HPDE6-E6E7 (cell line): ENCODE data around the gene FOLR3.
"Not testable (repeated sequence)": the region's sequence is repeated elsewhere in the genome, so short reads cannot be mapped to it uniquely, and the experiment has no call there.

Source experiments
- DNase-seq: peaks from one replicate; pipeline ENCODE4 v3.0.0; 2011; ENCODE audit warnings: missing footprints; ENCODE audit errors: extremely low spot score

Gene FOLR3

DNA sequence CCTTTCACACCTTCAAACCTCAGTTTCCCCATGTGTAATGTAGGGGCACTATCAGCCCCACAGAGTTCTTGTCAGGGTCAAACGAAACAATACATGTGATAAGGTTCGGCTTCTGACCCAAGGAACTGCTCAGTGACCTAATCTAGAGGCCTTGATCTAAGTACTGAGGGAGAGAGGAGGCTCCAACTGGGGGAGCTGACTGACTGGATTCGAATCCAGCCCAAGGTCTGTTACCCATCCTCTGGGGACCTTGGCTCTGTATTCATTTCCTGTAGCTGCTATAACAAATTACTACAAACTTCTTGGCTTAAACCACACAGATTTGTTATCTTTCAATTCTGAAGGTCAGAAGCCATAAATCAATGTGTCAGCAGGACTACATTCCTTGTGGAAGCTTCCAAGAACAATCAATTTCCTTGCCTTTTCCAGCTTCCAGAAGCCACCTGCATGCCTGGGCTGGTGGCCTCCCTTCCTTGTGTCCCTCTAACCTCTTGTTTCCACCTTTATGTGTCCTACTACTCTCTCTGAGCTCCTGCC lies 12.3 kb upstream of the FOLR3 start:
- DNase-seq = no peak

DNA sequence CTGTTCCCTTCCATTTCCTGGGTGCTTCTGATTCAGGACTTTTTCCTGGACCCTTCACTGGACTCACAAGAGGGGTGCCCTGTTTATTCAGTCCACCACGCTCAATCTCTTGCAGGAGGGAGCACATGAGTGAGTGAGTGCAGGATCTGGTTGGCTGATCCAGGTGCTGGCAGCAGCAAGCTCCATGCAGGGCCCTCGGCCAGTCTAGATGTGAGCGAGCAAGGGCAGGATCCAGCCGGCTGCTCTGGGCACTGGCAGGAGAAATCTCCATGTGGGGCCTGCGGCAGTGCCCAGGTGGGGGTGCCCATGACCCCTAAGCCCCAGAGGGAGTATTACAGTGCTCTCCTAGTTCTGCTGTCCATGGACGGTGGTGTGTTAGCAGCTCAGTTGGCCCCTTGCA lies 11.5 kb upstream of the FOLR3 start:
- DNase-seq = no peak

DNA sequence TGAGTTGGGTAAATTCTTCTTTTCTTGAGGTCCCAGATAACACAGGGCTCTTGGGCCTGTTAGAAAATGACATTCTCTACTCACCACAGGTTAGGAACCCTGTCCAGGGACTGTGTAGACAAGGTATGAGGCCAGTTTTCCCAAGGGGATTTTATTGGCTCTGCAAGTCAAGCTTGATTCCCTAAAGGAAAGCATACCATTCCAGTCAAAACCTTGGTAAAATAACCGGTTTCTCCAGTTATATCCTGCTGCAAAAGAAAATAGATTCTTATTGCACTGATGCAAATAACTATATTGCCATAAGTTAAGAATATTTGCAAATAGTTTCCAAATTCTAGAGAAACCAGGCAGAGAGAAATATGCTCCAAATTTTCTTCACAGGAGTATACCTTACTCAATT lies 9.6 kb upstream of the FOLR3 start:
- no peak for DNase-seq

DNA sequence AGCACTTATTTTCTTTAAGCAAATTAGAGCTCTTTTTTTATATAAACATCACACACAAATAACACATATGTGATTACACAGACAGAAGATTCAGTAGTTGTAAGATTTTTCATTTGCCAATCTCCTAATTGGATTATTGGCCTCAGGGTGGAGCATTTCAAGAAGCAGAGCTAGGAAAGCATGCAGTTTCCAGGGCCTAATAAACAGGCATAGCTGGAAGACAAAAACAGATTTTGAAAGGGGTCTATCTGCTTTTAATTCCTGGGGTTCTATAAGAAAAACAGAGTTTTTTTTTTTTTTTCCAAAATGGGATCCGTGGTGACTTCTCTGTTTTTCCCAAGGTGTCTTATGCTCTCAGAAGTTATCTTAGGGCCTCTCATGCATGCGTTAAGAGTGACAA lies 7.6 kb upstream of the FOLR3 start:
- DNase-seq = no peak

DNA sequence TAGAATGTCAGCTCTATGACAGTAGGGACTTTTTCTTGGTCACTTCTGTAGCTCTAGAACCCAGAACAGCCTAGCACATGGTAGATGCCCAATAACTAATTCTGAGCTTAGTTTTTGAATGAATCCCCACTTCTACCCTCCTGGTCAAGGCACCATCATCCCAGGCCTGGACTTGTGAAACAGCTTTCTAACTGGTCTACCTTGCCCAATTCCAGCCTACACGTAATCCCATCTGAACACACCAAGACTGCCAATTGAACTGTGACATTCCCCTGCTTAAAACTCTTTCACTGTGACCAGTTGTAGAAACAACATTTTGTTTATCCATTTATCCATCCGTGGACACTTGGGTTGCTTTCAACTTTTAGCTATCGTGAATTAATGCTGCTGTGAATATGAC lies 6.1 kb upstream of the FOLR3 start:
- no peak for DNase-seq

DNA sequence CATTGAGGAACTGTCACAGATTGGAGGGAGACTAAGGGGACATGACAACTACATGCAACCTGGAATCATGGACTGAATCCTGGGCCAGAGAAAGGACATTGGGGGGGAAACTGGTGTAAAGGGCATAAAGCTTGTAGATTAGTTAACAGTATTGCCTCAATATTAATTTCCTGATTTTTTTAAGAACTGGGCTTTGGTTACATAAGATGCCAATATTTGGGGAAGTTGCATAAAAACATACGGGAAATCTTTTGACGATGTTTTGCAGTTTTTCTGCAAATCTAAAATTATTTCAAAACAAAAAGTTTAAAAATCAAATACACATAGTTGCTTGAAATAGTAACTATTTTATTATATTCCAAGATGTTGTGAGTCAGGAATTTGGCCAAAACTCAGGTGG lies 2.9 kb upstream of the FOLR3 start:
- no peak for DNase-seq

DNA sequence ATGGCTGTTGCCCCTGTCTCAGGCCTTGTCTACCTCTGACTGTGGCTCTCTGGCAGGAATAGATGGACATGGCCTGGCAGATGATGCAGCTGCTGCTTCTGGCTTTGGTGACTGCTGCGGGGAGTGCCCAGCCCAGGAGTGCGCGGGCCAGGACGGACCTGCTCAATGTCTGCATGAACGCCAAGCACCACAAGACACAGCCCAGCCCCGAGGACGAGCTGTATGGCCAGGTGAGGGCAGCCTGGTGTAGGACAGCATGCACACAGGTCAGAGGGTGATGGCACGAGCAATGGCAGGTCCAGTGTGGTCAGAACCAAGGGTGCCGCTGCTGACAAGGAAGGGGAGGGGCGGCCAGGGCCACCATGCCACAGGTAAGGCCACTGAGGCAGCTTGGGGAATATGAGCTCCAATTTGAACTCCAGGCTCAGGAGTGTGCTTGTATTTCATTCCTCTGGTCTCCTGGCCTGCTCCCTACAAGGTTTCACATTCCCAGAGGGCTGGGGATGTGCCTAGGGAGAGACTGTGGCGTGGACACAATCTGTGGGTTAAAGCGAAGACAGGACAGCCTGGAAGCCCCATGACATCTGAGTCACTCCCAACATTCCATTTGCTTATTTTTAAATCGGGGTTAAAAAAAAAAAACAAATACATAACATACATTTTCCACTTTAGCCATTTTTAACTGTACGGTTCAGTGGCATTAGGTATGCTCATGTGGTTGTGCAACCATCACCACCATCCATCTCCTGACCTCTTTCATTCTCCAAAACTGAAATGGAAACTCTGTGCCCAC lies 562 bp downstream of the FOLR3 start:
- no peak for DNase-seq

DNA sequence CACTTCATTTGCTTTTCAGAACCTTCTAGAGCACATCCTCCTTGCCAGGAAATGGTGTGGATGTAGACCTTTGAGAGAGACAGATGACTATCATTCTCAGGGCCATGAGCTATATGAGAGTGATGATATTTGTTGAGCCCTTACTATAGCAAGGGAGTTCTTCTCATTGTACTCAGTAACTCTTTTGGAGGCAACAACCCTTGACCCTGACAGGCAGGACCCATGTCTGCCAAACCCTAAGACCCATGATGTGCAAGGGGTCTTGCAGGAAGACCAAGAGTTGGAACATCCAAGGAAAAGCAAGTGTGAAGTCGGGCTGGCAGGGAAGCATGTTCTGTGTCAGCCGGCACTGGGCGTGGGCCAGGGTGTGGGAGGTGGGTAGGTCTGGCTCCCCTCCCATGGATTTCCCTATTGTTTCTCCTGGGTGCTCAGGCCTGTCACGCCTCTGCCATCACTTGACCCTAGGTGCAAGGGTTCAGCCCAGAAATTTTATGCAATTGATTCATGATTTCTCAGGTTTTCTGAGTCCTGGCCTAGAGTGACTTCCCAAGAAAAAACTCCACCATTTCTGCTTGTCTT lies 1.2 kb downstream of the FOLR3 start:
- no peak for DNase-seq

DNA sequence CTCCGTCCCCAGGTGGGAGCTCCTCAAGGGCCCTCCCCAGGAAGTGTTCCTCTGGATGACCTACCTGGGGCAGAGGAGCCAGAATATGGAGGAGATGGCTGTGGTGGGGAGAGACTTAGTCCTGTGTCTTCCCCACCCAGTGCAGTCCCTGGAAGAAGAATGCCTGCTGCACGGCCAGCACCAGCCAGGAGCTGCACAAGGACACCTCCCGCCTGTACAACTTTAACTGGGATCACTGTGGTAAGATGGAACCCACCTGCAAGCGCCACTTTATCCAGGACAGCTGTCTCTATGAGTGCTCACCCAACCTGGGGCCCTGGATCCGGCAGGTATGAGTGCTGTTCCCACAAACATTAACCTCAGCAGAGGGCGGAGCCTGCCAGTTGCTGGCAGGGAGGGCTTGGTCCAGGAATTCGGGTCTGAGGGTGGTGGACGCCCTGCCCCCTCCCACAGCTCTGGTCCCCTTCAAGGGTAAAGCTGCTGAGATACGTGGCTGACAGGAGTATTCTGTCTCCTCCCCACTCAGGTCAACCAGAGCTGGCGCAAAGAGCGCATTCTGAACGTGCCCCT lies 3.4 kb downstream of the FOLR3 start:
- no peak for DNase-seq

DNA sequence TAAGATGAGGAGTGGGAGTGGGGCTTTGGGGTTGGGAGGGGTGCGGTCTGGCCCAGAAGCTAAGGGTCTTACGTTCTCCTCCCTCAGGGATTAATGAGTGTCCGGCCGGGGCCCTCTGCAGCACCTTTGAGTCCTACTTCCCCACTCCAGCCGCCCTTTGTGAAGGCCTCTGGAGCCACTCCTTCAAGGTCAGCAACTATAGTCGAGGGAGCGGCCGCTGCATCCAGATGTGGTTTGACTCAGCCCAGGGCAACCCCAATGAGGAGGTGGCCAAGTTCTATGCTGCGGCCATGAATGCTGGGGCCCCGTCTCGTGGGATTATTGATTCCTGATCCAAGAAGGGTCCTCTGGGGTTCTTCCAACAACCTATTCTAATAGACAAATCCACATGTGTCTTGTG lies 4.0 kb downstream of the FOLR3 start:
- DNase-seq = no peak

DNA sequence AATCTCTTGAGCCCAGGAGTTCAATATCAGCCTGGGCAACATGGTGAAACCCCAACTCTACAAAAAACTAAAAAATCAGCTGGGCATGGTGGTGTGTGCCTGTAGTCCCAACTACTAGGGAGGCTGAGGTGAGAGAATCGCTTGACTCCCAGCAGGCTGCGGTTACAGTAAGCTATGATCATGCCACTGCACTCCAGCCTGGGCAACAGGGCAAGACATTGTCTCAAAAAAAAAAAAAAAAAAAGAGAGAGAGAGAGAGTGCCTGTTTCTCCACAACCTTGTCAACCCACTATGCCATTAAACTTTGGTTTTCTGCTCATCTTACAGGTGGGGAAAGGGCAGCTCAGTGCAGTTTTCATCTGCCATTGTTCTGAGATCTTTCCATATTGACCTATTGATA lies 5.1 kb downstream of the FOLR3 start:
- no peak for DNase-seq

DNA sequence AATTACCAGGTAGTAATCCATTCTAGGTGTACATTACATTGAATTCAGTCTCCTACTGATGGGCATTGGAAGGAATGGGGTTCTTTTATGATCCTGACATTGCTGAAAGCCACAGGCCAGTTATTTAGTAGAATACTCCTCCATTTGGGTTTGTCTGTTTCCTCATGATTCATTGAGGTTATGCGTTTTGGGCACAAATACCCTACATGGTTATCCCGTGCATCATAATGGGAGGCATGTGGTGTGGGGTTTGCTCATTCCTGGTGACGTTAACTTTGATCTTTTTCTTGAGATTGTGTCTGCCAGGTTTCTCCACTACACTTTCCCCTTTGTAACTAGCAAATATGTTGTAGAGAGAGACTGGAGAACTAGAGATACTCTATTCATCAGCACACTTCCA lies 5.5 kb downstream of the FOLR3 start:
- peak; percentile 70 for DNase-seq

DNA sequence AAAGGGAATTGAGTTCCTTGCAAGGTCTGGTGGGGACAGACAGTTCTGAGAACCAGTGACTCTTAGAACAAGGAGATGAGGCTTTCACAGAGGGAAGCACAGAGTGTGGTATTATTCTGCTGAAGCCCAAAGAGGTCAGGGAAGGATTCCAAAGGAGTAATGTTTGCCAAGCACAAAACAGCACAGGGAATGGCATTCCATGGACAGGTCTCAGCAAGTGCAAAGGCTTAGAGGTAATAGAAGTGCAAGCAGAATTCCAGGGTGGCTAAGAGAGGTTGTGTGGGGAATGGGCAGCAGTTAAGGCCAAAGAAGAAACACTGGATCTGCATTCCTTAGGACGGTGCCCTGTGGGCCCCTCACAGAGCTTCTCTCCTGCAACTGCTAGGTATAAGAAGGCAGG lies 6.6 kb downstream of the FOLR3 start:
- not testable (repeated sequence) for DNase-seq

DNA sequence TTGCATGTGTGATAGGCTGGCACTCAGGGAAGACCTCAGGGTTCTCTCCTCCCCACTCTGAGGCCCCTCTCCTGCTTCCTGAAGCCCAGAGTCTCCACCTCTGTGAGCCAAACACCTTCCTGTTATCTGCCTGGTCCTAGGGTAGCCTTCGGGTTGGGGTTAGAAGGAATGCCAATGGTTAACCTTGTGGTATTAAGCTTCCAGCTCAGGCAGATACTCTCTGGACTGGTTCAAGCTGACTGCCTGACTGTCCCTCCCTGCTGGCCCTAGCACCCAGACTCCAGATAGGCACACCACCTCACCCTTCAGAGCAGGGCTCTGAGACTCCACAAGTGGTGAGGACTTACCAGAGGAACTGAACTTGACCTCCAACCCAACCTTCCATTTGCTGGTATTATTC lies 7.0 kb downstream of the FOLR3 start:
- not testable (repeated sequence) for DNase-seq

DNA sequence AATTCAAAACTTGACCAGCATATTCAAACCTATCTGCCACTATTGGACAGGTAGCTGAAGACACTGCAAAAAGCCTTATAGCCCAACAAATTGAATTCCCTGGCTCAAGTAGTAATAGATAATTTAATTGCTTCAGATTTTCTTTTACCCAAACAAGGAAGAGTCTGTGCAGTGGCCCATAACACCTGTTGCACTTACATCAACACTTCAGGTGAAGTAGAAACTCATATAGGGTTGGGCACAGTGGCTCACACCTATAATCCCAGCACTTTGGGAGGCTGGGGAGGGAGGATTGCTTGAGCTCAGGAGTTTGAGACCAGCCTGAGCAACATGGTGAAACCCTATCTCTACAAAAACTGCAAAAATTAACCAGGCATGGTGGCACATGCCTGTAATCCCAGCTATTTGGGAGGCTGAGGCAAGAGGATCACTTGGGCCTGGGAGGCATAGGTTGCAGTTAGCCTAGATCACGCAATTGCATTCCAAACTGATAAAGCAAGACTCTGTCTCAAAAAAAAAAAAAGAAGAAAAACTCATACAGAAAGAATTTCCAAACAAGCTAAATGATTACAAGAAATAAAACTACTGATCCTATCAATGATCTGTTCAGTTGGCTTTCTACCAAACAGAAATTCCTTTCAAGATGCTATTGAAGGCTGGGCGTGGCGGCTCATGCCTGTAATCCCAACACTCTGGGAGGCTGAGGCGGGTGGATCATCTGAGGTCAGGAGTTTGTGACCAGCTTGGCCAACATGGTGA lies 9.5 kb downstream of the FOLR3 start:
- DNase-seq = no peak

DNA sequence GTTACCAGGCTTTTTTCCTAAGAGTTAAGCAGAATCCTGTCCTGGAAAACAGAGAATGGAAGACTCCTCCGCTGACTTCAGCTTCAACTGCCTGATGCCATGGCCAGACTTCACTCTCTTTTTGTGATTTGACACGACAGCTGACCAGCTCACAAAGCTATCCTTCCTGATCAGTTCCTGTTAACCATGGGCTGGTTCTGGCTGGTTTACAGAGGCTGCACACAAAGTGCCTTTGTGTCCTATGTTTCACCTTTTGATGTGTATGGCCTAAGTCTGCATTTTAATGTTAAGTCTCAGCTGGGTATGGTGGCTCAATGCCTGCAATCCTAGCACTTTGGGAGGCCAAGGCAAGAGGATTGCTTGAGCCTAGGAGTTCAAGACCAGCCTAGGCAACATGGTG lies 11.1 kb downstream of the FOLR3 start:
- DNase-seq = no peak

DNA sequence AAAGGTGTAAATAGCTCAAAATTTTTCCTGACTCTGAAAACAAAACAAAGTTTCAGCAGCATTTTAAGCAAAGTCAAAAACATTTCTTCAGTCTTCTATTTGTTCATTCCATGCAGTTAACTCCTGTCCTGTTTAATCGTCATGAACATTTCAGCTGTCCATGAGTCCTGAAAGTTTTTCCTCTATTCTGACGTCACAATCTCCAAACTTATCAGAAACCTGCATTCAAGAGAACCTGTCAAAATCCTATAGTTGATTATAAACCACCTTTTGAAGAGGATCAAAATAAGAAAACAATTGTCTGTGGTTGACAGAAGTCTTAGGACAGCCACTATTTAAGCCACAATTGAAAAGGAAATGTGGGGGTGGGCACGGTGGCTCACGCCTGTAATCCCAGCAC lies 15.4 kb downstream of the FOLR3 start:
- DNase-seq = no peak

DNA sequence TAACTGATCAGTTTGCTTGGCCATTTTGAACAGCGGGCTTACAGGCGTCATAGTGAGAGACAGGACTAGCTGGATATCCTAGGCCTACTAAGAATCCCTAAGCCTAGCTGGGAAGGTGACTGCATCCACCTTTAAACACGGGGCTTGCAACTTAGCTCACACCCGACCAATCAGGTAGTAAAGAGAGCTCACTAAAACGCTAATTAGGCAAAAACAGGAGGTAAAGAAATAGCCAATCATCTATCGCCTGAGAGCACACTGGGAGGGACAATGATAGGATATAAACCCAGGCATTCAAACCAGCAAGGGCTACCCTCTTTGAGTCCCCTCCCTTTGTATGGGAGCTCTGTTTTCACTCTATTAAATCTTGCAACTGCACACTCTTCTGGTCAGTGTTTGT lies 18.3 kb downstream of the FOLR3 start:
- not testable (repeated sequence) for DNase-seq

DNA sequence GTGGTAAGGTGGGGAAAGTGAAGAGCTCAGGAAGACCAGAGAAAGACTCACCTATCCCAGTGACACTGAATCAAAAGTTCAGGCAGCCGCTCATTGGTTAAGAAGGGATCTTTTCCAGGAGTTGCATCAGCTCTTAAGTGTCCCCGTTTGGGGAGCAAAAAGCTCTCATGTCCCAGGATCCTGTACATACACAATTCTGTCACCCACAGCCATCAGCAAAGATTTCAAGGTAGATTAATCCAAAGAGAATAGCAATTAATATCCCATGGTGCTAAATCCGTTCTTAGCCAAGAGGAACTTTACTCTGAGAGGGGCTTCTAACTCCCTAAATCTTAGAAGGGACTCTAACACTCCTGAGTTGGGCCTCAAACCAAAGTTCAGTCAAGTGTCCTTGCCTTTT lies 19.3 kb downstream of the FOLR3 start:
- DNase-seq = no peak

DNA sequence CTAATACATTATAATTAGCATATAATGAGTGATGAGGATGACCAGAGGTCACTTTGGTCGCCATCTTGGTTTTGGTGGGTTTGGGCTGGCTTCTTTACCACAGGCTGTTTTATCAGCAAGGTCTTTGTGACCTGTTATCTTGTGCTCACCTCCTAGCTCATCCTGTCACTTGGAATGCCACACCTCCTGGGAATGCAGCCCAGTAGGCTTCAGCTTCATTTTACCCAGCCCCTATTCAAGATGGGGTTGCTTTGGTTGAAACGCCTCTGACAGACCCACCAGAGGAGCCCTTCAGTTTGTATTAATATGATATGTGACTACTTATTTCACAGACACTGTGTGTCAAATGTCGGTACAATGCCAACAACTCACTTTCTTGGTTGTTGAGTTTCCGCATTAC lies 20.2 kb downstream of the FOLR3 start:
- DNase-seq = no peak

DNA sequence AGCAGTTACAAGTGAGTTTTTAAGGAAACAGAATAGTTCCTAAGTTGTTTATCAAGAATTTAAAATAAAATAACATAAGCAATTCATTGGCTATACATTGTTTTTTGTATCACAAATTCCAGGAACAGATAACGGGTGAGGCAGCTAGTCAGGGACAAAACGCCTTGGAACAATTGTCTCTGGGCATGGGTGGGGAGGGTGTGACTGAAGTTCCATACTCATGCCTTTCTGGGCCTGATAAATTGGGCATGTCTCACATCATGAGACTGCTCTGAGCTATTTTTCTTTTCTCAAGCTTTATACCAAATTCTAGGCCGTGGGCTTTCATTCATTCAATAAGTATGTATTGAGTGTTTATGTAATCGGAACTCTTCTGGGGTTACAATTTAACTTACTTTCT lies 21.6 kb downstream of the FOLR3 start:
- DNase-seq = no peak

DNA sequence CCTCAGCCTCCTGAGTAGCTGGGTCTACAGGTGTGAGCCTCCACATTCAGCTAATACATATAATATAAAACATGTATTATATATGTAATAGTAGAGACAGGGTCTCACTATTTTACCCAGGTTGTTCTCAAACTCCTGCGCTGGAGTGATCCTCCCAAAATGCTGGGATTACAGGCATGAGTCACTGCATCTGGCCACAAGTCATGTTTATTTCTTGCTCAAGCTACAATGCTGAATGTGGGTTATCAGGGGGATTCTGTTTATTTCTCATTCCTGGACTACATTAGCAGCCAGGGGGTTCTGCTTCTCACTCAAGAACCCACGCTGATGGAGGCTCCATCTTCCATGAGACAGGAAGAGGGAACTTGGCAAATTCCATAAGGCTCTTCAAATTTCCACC lies 24.8 kb downstream of the FOLR3 start:
- no peak for DNase-seq
